Measurements from ENCODE around the gene LMBRD2.
"Not testable (repeated sequence)": the region's sequence is repeated elsewhere in the genome, so short reads cannot be mapped to it uniquely, and the experiment has no call there.

The LMBRD2 gene

GRCh38 chr5:36151434-36152323, at the start of gene LMBRD2, which contains the start of gene SKP2:
TSS of gene LMBRD2 (minus strand) at chr5:36151887. CDS start at chr5:36143349, 8,538 bp downstream.
TSS of gene SKP2 (plus strand) at chr5:36152111. CDS start at chr5:36152263, 152 bp downstream.
- peak; percentile 92 for DNase-seq (ENCODE audit: extremely low read depth, low read depth)
- no peak for TF ChIP-seq CTCF (IDR thresholded peaks at IDR 0.05; ENCODE audit: low read depth, low read length, missing control alignments)
- peak within 1 kb of the TSS; percentile 74 for H3K4me3 ChIP-seq (replicated peaks; ENCODE audit: low read depth, low read length)

DNA sequence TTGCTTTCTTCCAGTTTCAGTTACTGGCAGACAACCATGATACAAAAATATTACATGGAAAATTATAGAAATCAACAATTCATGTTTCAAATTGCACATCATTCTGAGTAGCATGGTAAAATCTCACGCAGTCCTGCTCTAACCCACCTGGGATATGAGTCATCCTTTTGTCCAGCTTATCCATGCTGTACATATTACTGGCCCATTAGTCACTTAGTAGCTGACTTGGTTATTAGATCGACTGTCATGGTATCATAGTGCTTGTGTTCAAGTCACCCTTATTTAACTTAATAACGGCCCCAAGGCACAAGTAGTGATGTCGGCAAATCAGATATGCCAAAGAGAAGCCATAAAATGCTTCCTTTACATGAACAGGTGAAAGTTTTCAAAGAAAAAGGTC, 48.8 kb upstream of the LMBRD2 start:
- no peak for DNase-seq (ENCODE audit: extremely low read depth, low read depth)
- TF ChIP-seq CTCF (IDR thresholded peaks at IDR 0.05; ENCODE audit: low read depth, low read length, missing control alignments), result no peak
- H3K4me3 ChIP-seq (replicated peaks; ENCODE audit: low read depth, low read length), result no peak overlapping the region

DNA sequence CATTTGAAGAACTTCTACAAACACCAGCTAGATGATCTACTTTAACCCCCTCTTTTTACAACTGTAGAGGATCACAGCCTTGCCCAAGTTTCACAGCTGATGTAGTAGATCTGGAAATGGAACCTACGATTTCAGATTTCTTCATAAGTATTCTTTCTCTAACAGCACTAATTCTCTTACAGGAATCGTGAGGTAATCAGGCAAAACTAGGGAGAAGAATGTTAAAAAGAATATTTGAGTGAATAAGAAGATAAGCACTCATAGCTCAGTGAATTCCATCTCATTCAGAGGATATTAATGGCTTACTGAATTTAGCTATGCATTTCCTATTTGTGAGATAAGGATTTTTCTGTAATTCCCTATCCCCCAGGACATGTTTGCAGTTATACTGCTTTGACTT, 47.9 kb upstream of the LMBRD2 start:
- DNase-seq (ENCODE audit: extremely low read depth, low read depth), result no peak
- no peak for TF ChIP-seq CTCF (IDR thresholded peaks at IDR 0.05; ENCODE audit: low read depth, low read length, missing control alignments)
- no peak overlapping the region for H3K4me3 ChIP-seq (replicated peaks; ENCODE audit: low read depth, low read length)

DNA sequence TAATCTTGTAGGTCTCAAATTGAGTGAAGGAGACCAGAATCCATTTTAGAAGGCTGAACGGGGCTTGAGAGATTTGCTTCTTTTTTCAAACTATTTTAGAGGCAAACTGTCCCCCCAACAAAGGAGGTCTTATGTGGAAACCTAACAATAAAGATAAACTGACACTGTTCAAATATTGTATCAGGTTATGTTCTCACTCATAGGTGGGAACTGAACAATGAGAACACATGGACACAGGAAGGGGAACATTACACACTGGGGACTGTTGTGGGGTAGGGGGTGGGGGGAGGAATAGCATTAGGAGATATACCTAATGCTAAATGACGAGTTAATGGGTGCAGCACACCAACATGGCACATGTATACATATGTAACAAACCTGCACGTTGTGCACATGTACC, 47.1 kb upstream of the LMBRD2 start:
- not testable (repeated sequence) for H3K4me3 ChIP-seq (replicated peaks; ENCODE audit: low read depth, low read length); DNase-seq (ENCODE audit: extremely low read depth, low read depth)

DNA sequence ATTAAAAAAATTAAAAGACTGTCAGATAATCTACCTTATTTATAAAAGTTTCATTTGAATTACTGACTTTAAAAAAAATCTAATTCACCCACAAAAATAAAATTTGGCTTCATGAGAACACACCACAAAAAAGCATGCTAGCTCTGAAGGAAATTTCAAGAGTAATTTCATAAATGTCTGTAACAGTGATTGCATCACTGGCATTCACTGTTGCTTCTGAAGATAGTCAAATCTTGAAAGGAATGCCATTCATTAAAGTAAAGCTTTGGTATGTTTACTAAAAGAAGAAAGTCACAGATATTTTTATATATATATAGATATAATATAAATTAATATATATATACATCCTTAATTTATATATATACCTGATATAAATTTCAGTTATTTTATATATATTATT, 46.6 kb upstream of the LMBRD2 start:
- TF ChIP-seq CTCF (IDR thresholded peaks at IDR 0.05; ENCODE audit: low read depth, low read length, missing control alignments), result no peak
- no peak for DNase-seq (ENCODE audit: extremely low read depth, low read depth)
- no peak overlapping the region for H3K4me3 ChIP-seq (replicated peaks; ENCODE audit: low read depth, low read length)

DNA sequence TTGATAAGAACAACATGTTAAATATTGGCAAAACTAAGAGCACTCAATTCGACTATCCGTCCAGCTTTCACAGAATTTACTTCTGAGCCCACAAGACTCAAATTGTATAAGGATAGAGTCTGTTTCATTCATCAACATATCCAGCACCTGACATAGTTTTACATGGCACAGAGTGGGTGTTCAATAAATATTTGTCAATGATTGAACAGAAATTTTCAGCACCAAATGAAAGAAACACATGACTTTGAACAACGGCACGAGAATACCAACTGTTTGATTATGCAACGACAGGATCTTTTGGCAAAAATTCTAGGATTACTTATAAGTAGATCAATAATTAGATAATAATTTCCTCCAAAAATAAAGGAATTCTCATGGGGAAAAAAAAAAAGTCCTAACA, 42.1 kb upstream of the LMBRD2 start:
- no peak for DNase-seq (ENCODE audit: extremely low read depth, low read depth)
- no peak overlapping the region for H3K4me3 ChIP-seq (replicated peaks; ENCODE audit: low read depth, low read length)
- TF ChIP-seq CTCF (IDR thresholded peaks at IDR 0.05; ENCODE audit: low read depth, low read length, missing control alignments), result no peak

DNA sequence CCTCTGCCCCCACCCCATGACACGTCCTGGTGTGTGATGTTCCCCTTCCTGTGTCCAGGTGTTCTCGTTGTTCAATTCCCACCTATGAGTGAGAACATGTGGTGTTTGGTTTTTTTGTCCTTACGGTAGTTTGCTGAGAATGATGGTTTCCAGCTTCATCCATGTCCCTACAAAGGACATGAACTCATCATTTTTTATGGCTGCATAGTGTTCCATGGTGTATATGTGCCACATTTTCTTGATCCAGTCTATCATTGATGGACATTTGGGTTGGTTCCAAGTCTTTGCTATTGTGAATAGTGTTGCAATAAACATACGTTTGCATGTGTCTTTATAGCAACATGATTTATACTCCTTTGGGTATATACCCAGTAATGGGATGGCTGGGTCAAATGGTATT, 32.7 kb upstream of the LMBRD2 start:
- H3K4me3 ChIP-seq (replicated peaks; ENCODE audit: low read depth, low read length); DNase-seq (ENCODE audit: extremely low read depth, low read depth): not testable (repeated sequence)

DNA sequence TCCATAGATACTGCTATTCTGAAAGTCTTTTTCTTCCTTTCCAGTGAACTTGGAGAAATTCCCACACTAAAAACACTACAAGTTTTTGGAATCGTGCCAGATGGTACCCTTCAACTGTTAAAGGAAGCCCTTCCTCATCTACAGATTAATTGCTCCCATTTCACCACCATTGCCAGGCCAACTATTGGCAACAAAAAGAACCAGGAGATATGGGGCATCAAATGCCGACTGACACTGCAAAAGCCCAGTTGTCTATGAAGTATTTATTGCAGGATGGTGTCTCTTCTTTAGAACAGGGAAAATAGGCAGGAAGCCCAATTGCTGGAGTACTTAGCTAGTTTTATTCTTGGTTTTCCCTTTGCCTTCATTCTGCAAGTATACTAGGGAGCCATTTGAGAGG, 30.1 kb upstream of the LMBRD2 start:
- DNase-seq (ENCODE audit: extremely low read depth, low read depth), result no peak
- H3K4me3 ChIP-seq (replicated peaks; ENCODE audit: low read depth, low read length), result no peak overlapping the region
- TF ChIP-seq CTCF (IDR thresholded peaks at IDR 0.05; ENCODE audit: low read depth, low read length, missing control alignments), result no peak
